ENCODE results near the gene ARHGAP45. TPM values are rescaled to one million over a fixed set of nuclear protein-coding genes. Genes with fewer than 3 reads are reported as not detected.

The ARHGAP45 gene
- total and polyA plus RNA-seq, 2 of the 8 experiments (the other 6 are each of a cell fraction or from before 2014, with no cell fraction given), result 31.4 to 41.8 TPM

DNA sequence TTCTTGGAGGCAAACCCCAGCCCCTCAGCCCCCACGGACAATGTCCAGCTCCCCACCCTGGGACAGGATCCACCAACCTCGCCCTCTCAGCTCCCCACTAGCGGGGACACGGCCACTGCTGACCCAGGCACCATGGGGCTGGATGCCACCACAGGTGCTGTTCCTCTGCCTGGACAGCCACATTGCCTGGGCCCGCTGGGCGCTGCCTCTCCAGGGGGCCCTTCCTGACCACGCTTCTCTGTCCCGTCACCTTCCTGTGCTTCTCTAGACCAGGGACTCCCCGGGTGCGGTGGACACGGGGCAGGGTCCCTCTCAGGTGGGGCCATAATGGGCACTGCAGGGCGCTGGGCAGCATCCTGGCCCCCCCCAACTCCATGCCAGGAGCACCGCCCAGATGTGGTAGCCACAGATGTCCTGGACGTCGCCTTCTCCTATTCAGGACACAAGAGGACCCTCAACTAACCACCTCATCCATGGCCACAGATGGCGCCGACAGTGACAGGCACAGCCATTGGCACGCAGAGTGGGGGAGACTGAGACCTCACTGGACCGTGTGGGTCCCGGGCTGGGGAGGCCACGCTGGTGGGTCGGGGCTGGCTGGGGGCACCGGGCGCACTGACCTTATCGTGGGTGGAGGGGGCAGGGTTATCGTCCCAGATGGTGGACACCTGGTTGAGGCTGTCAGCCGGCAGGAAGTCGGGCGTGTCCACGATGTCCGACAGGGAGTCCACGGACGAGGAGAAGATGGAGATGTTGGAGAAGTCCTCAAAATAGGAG is 60.2 kb downstream of the ARHGAP45 start:
- no peaks in the 10 kb centered on the region for H3K79me2 ChIP-seq (ENCODE audit: control insufficient read depth in 1 of 2, insufficient read depth in 2 of 2, low read length in 2 of 2)

More for the DNA sequence above, 60.2 kb downstream of the ARHGAP45 start:
- no peaks in the 10 kb centered on the region for H3K9me3 ChIP-seq (ENCODE audit: insufficient read depth in 2 of 2, low read depth in 1 of 2, low read length in 1 of 2)
- H3K4me3 ChIP-seq (ENCODE audit: extremely low read depth in 1 of 4, insufficient read depth in 2 of 4, low read depth in 3 of 4, low read length in 4 of 4), result no peak overlapping the region
- H4K5ac ChIP-seq (ENCODE audit: insufficient read length, low read depth, low read length), result no peak overlapping the region
- no peak overlapping the region for H2AK5ac ChIP-seq (ENCODE audit: low read depth, low read length)
- H2BK15ac ChIP-seq (ENCODE audit: low read length), result no peak overlapping the region
- H4K8ac ChIP-seq (ENCODE audit: extremely low read depth, insufficient read depth, low read length), result no peak overlapping the region; the same call in 1 of the 2 replicates
- no peak for FAIRE-seq
- ChIA-PET CTCF (ENCODE audit: partially characterized antibody) (interaction anchor here (0.6 to 1.5 kb wide), 3 partner anchors 9 to 66 kb away, joined by 3 to 4 read pairs (median 4); no protein-coding TSS in a partner anchor), POLR2A (ENCODE audit: partially characterized antibody) (no interaction called here)
- no peak overlapping the region for H2BK20ac ChIP-seq (ENCODE audit: low read length)
- no peaks in the 10 kb centered on the region for H3K27me3 ChIP-seq (replicated peaks in 1 of 4; ENCODE audit: control insufficient read depth in 3 of 4, extremely low read depth in 1 of 4, insufficient read depth in 3 of 4, low read length in 3 of 4)
- no peak overlapping the region for H3K9ac ChIP-seq (replicated peaks in 1 of 4; ENCODE audit: extremely low read depth in 1 of 4, low read depth in 3 of 4, low read length in 3 of 4)
- TF ChIP-seq EGR1 (IDR thresholded peaks at IDR 0.05; ENCODE audit: borderline replicate concordance, low read depth, low read length) (no peak), ZNF274 (IDR thresholded peaks at IDR 0.05; ENCODE audit: borderline replicate concordance, extremely low read depth, low read length) (no peak), SP4 (IDR thresholded peaks at IDR 0.05; ENCODE audit: low read length) (no peak), RAD21 (IDR thresholded peaks at IDR 0.05 in 1 of 2, conservative IDR thresholded peaks at IDR 0.05 in 1 of 2; ENCODE audit: low read depth in 2 of 2, low read length in 2 of 2) (no peak)
- H3K23me2 ChIP-seq (ENCODE audit: low read depth, low read length), result peaks cover 4% of the 10 kb centered on the region; the same call in 1 of the 2 replicates
- no peak overlapping the region for H2BK12ac ChIP-seq (ENCODE audit: low read depth, low read length)
- H3K4me1 ChIP-seq (replicated peaks in 1 of 4; ENCODE audit: control insufficient read depth in 3 of 4, insufficient read depth in 4 of 4, low read length in 3 of 4), result peaks cover 0 to 9% (median 6%) of the 10 kb centered on the region in 4 experiments; a peak in 6 of 7 replicates
- no peak overlapping the region for H3K14ac ChIP-seq (ENCODE audit: insufficient read length)
- no peak overlapping the region for H4K91ac ChIP-seq (replicated peaks; ENCODE audit: insufficient read length, low read length)
- no peak overlapping the region for H3K4ac ChIP-seq (replicated peaks; ENCODE audit: insufficient read length, low read depth, low read length)
- H3K36me3 ChIP-seq (ENCODE audit: control insufficient read depth in 2 of 4, insufficient read depth in 4 of 4, low read length in 3 of 4), result peaks cover 2 to 22% (median 4%) of the 10 kb centered on the region in 4 experiments; a peak in 4 of 8 replicates
- no peak overlapping the region for H3K4me2 ChIP-seq (ENCODE audit: insufficient read depth in 1 of 2, low read depth in 2 of 2, low read length in 2 of 2)
- H2AFZ ChIP-seq (ENCODE audit: low read length), result no peak overlapping the region
- no peak overlapping the region for H3K56ac ChIP-seq (replicated peaks; ENCODE audit: insufficient read length, low read depth, low read length)
- no peak overlapping the region for H2BK120ac ChIP-seq (replicated peaks; ENCODE audit: low read depth, low read length)
- no peak overlapping the region for H3K18ac ChIP-seq (ENCODE audit: extremely low read depth, low read length)
- 93% methylated on average over 33 of the region's 33 CpGs; no CpG with 5 or more reads in 1 of the 2 experiments for WGBS, 2 experiments (ENCODE audit: extremely low coverage in 1 of 2, insufficient coverage in 1 of 2, insufficient read length in 1 of 2, insufficient replicate concordance in 2 of 2, low coverage in 1 of 2, low lambda C conversion rate in 2 of 2, missing lambda C conversion rate in 1 of 2)
- H4K20me1 ChIP-seq (replicated peaks in 1 of 2; ENCODE audit: control insufficient read depth in 1 of 2, insufficient read depth in 2 of 2, low read length in 2 of 2), result peaks cover 2 to 6% of the 10 kb centered on the region in 2 experiments
- H3K27ac ChIP-seq (ENCODE audit: low read depth, low read length), result no peak overlapping the region; the same call in 1 of the 2 replicates
- no peak overlapping the region for H3K23ac ChIP-seq (ENCODE audit: insufficient read length)
- H3K79me1 ChIP-seq (ENCODE audit: low read depth, low read length), result peaks cover 9% of the 10 kb centered on the region
- H2BK5ac ChIP-seq (ENCODE audit: low read depth, low read length), result no peak overlapping the region; the same call in 1 of the 2 replicates
- DNase-seq (ENCODE audit: low read depth in 1 of 2, low spot score in 2 of 2), result no peak
